KMS-11 (cell line): ENCODE data around the gene NFIB.
A peak's percentile ranks its signal among the peaks of the same experiment; 100 is the strongest.

Source experiments
- H2AFZ ChIP-seq: fragments of 200-600 bp; sonication (generic); 2 replicates; pipeline ENCODE4 v1.6.1; 2016; ENCODE audit warnings: antibody characterized with exemption, mixed run types, low read depth
- H3K27ac ChIP-seq: fragments of 200-600 bp; sonication (generic); 2 replicates; pipeline ENCODE4 v1.6.1; 2016; ENCODE audit warnings: mild to moderate bottlenecking, mixed run types
- H3K27me3 ChIP-seq: fragments of 200-600 bp; sonication (generic); 2 replicates; pipeline ENCODE4 v1.6.1; 2017; ENCODE audit warnings: mild to moderate bottlenecking, low read depth, mixed run types, moderate library complexity; ENCODE audit not compliant: insufficient read depth
- H3K36me3 ChIP-seq: fragments of 200-600 bp; sonication (generic); 2 replicates; pipeline ENCODE4 v1.6.1; 2017; ENCODE audit warnings: mild to moderate bottlenecking, mixed run types; ENCODE audit not compliant: insufficient read depth
- H3K4me1 ChIP-seq: fragments of 200-600 bp; sonication (generic); 2 replicates; pipeline ENCODE4 v1.6.1; 2016; ENCODE audit warnings: mild to moderate bottlenecking, low read depth, mixed run types; ENCODE audit not compliant: poor library complexity, severe bottlenecking
- H3K4me2 ChIP-seq: fragments of 200-600 bp; sonication (generic); 2 replicates; pipeline ENCODE4 v1.7.0; 2016; ENCODE audit warnings: mild to moderate bottlenecking, mixed run types
- H3K4me3 ChIP-seq: fragments of 200-600 bp; sonication (generic); IDR thresholded peaks from 2 replicates; pipeline ENCODE4 v1.6.1; 2017; ENCODE audit warnings: low read depth, low read length, mixed read lengths; ENCODE audit not compliant: insufficient read depth
- H3K79me2 ChIP-seq: fragments of 200-600 bp; sonication (generic); 2 replicates; pipeline ENCODE4 v1.6.1; 2016; ENCODE audit warnings: low read depth, mixed run types; ENCODE audit not compliant: insufficient read depth
- H3K9ac ChIP-seq: fragments of 200-600 bp; sonication (generic); 2 replicates; pipeline ENCODE4 v1.6.1; 2016; ENCODE audit warnings: mild to moderate bottlenecking, mixed run types
- H4K20me1 ChIP-seq: fragments of 200-600 bp; sonication (generic); 2 replicates; pipeline ENCODE4 v1.6.1; 2016; ENCODE audit warnings: mild to moderate bottlenecking, mixed run types; ENCODE audit not compliant: insufficient read depth
- CTCF ChIP-seq: fragments of 200-600 bp; sonication (generic); conservative IDR thresholded peaks from 2 replicates; pipeline ENCODE4 v1.6.1; 2017; ENCODE audit warnings: low read depth, mild to moderate bottlenecking, antibody characterized with exemption, low read length, moderate library complexity, mixed read lengths

NFIB gene

GRCh38 chr9:14313951-14314423 lies at the start of gene NFIB:
TSS of gene NFIB (minus strand) at chr9:14314141. CDS start at chr9:14313511, 630 bp downstream.
- no peaks in the 10 kb centered on the region for H4K20me1 ChIP-seq
- TF ChIP-seq CTCF, result no peak
- H3K79me2 ChIP-seq, result no peaks in the 10 kb centered on the region
- peak within 1 kb of the TSS; percentile 98 for H2AFZ ChIP-seq
- peak within 1 kb of the TSS; percentile 90 for H3K4me2 ChIP-seq
- no peak within 1 kb of the TSS for H3K4me3 ChIP-seq
- H3K27me3 ChIP-seq, result peaks cover 30% of the 10 kb centered on the region
- H3K4me1 ChIP-seq, result peaks cover 6% of the 10 kb centered on the region
- no peaks in the 10 kb centered on the region for H3K36me3 ChIP-seq
- no peak within 1 kb of the TSS for H3K27ac ChIP-seq
- H3K9ac ChIP-seq, result peak within 1 kb of the TSS; percentile 63; the same call in 1 of the 2 replicates

GRCh38 chr9:14362175-14362574 lies 48.2 kb upstream of the NFIB start:
- Histone ChIP-seq H3K27ac (no peak overlapping the region), H3K79me2 (no peaks in the 10 kb centered on the region), H3K4me2 (no peak overlapping the region), H3K4me1 (no peaks in the 10 kb centered on the region), H3K27me3 (no peaks in the 10 kb centered on the region), H3K9ac (no peak overlapping the region), H3K36me3 (no peaks in the 10 kb centered on the region), H4K20me1 (no peaks in the 10 kb centered on the region), H3K4me3 (no peak overlapping the region), H2AFZ (no peak overlapping the region)
- TF ChIP-seq CTCF, result no peak

GRCh38 chr9:14361074-14361473 lies 47.1 kb upstream of the NFIB start:
- TF ChIP-seq CTCF, result no peak
- no peak overlapping the region for H3K4me3 ChIP-seq
- H4K20me1 ChIP-seq, result no peaks in the 10 kb centered on the region
- H3K36me3 ChIP-seq, result no peaks in the 10 kb centered on the region
- H3K4me2 ChIP-seq, result no peak overlapping the region
- no peaks in the 10 kb centered on the region for H3K4me1 ChIP-seq
- H3K27ac ChIP-seq, result no peak overlapping the region
- no peaks in the 10 kb centered on the region for H3K79me2 ChIP-seq
- H3K27me3 ChIP-seq, result no peaks in the 10 kb centered on the region
- H3K9ac ChIP-seq, result no peak overlapping the region
- H2AFZ ChIP-seq, result no peak overlapping the region

GRCh38 chr9:14358523-14358922 lies 44.6 kb upstream of the NFIB start:
- no peak for TF ChIP-seq CTCF
- Histone ChIP-seq H3K4me2 (no peak overlapping the region), H3K27ac (no peak overlapping the region), H3K27me3 (no peaks in the 10 kb centered on the region), H4K20me1 (no peaks in the 10 kb centered on the region), H3K4me1 (no peaks in the 10 kb centered on the region), H3K79me2 (no peaks in the 10 kb centered on the region), H3K36me3 (no peaks in the 10 kb centered on the region), H2AFZ (no peak overlapping the region), H3K4me3 (no peak overlapping the region), H3K9ac (no peak overlapping the region)
